Lung (tissue), 12 donors: Measurements from ENCODE around the gene DDX43. TPM values are rescaled to one million over a fixed set of nuclear protein-coding genes. Genes with fewer than 3 reads are reported as not detected.

Experiments used
- ATAC-seq: fragments of 200-7000 bp; cut with Tn5 transposase; one replicate; pipeline ENCODE4 v1.9.1; 2020; ENCODE audit warnings: moderate number of reproducible peaks; ENCODE audit not compliant: insufficient read depth, low FRiP score
- DNase-seq, 3 donors: peaks; one replicate each; pipeline ENCODE4 v3.0.0-alpha.2; 2013 to 2017
- H3K27ac ChIP-seq, 2 donors: one replicate each; pipeline ENCODE4 v1.5.1; 2013; ENCODE audit warnings: mild to moderate bottlenecking in 2 of 2, moderate library complexity in 2 of 2, control low read depth in 1 of 2, inconsistent platforms in 1 of 2, low read depth in 1 of 2, low read length in 1 of 2
- H3K27me3 ChIP-seq, 3 donors: one replicate each; pipeline ENCODE4 v1.5.1; 2013; ENCODE audit warnings: low read length in 2 of 3; ENCODE audit not compliant: control insufficient read depth in 3 of 3, insufficient read depth in 3 of 3
- H3K36me3 ChIP-seq, 4 donors: one replicate each; pipeline ENCODE4 v1.5.1; 2013; ENCODE audit warnings: low read length in 4 of 4, mild to moderate bottlenecking in 1 of 4, moderate library complexity in 1 of 4; ENCODE audit not compliant: control insufficient read depth in 4 of 4, insufficient read depth in 4 of 4
- H3K4me1 ChIP-seq, 5 donors: one replicate each; pipeline ENCODE4 v1.5.1; 2013; ENCODE audit warnings: low read length in 5 of 5, mild to moderate bottlenecking in 2 of 5, moderate library complexity in 1 of 5; ENCODE audit not compliant: control insufficient read depth in 5 of 5, insufficient read depth in 5 of 5
- H3K4me3 ChIP-seq: one replicate; pipeline ENCODE4 v1.5.1; 2013; ENCODE audit warnings: mild to moderate bottlenecking, control low read depth, moderate library complexity
- H3K9ac ChIP-seq, 2 donors: one replicate each; pipeline ENCODE4 v1.5.1; 2013; ENCODE audit warnings: low read length in 2 of 2, control low read depth in 1 of 2; ENCODE audit not compliant: insufficient read depth in 1 of 2
- H3K9me3 ChIP-seq, 4 donors: one replicate each; pipeline ENCODE4 v1.5.1; 2013; ENCODE audit warnings: low read length in 3 of 4, mild to moderate bottlenecking in 1 of 4, moderate library complexity in 1 of 4; ENCODE audit not compliant: control insufficient read depth in 4 of 4, insufficient read depth in 3 of 4
- CTCF ChIP-seq: IDR thresholded peaks from 2 replicates; pipeline ENCODE4 v1.5.1; 2012; ENCODE audit warnings: mild to moderate bottlenecking; ENCODE audit errors: control extremely low read depth, extremely low read depth
- WGBS, 2 donors: extraction: QIAGEN DNeasy Blood & Tissue Kit; methylation state at CpG; one replicate each; pipeline ENCODE4 v1.1.7; 2013; 5-methylcytosine and 5-hydroxymethylcytosine counted together
- polyA plus RNA-seq, 2 donors: library from polyadenylated mRNA; stranded (reverse); fragments of 200-250 nt; gene quantifications; one replicate each; pipeline ENCODE4 v1.2.1, GENCODE V29; 2013
- total RNA-seq, 2 donors: library from RNA; depleted of rRNA in 1 of 2; stranded (reverse); fragments of >200 nt in 1 of 2; gene quantifications; one replicate each; pipeline ENCODE4 v1.2.1, GENCODE V29; 2014 to 2021
- donor health status: control.
- donor health status: control.
- donor health status: Bipolar disorder and iron deficiency.
- donor health status: healthy.
- donor health status: DM: yes; HTN: yes; CAD: no.

Gene DDX43
- total and polyA plus RNA-seq, 4 donors: 0.14 to 3.0 (median 0.92) TPM

- no peak for TF ChIP-seq CTCF
- Histone ChIP-seq H3K36me3 (no peaks in the 10 kb centered on the region), H3K27me3 (peaks cover 0 to 6% (median 0%) of the 10 kb centered on the region in 3 donors), H3K4me3 (no peak within 1 kb of the TSS), H3K27ac (no peak within 1 kb of the TSS), H3K9me3 (no peaks in the 10 kb centered on the region), H3K4me1 (no peaks in the 10 kb centered on the region), H3K9ac (no peak within 1 kb of the TSS)
- no peak for DNase-seq
- WGBS, 2 donors: 87 to 94% methylated on average over 53 to 59 of the region's 59 CpGs
- no peak for ATAC-seq
Measured at GRCh38 chr6:73353636-73354593, 40.7 kb upstream of the DDX43 start, which contains the start of gene DPPA5. Gene DPPA5, minus strand, starts transcription at chr6:73354276. Its CDS starts 51 bp downstream, at chr6:73354225.

GRCh38 chr6:73362358-73362757 lies 32.3 kb upstream of the DDX43 start, which contains the start of gene KHDC3L:
Gene KHDC3L, plus strand, starts transcription at chr6:73362658. Its CDS starts 72 bp downstream, at chr6:73362730.
- Histone ChIP-seq H3K9me3 (no peaks in the 10 kb centered on the region), H3K36me3 (no peaks in the 10 kb centered on the region), H3K4me3 (no peak within 1 kb of the TSS), H3K27ac (no peak within 1 kb of the TSS), H3K9ac (no peak within 1 kb of the TSS), H3K4me1 (no peaks in the 10 kb centered on the region), H3K27me3 (no peaks in the 10 kb centered on the region)
- TF ChIP-seq CTCF: no peak
- 83 to 94% methylated on average over 23 of the region's 23 CpGs for WGBS, 2 donors
- DNase-seq: no peak
- ATAC-seq: no peak

GRCh38 chr6:73362869-73363536 lies 31.6 kb upstream of the DDX43 start:
- no peak overlapping the region for H3K4me3 ChIP-seq
- H3K36me3 ChIP-seq: no peaks in the 10 kb centered on the region
- no peaks in the 10 kb centered on the region for H3K27me3 ChIP-seq
- DNase-seq (no peak), ATAC-seq (no peak)
- H3K9ac ChIP-seq: no peak overlapping the region
- no peaks in the 10 kb centered on the region for H3K9me3 ChIP-seq
- H3K27ac ChIP-seq: no peak overlapping the region
- no peaks in the 10 kb centered on the region for H3K4me1 ChIP-seq
- TF ChIP-seq CTCF: no peak
- 92 to 96% methylated on average over 29 to 31 of the region's 31 CpGs for WGBS, 2 donors
